ENCODE data around the gene MEX3D.
"Not testable (repeated sequence)": the region's sequence is repeated elsewhere in the genome, so short reads cannot be mapped to it uniquely, and the experiment has no call there.

MEX3D gene

GRCh38 chr19:1524287-1524971 lies 43.7 kb downstream of the MEX3D start:
- no peak overlapping the region for H3K4me3 ChIP-seq (ENCODE audit: control insufficient read depth, low read depth, low read length)
- TF ChIP-seq CTCF (IDR thresholded peaks at IDR 0.05; ENCODE audit: control insufficient read depth, insufficient read depth, low read depth, low read length, missing control alignments): no peak
- no peak for DNase-seq (ENCODE audit: low read depth)

GRCh38 chr19:1523412-1524286 lies 44.5 kb downstream of the MEX3D start, which contains the start of gene PLK5:
TSS of gene PLK5 (plus strand) at chr19:1524077. CDS start at chr19:1526997, 2,920 bp downstream.
- no peak for TF ChIP-seq CTCF (IDR thresholded peaks at IDR 0.05; ENCODE audit: control insufficient read depth, insufficient read depth, low read depth, low read length, missing control alignments)
- DNase-seq (ENCODE audit: low read depth): no peak
- H3K4me3 ChIP-seq (ENCODE audit: control insufficient read depth, low read depth, low read length): no peak within 1 kb of the TSS

GRCh38 chr19:1522838-1523237 lies 45.3 kb downstream of the MEX3D start:
- DNase-seq (ENCODE audit: low read depth): no peak
- no peak overlapping the region for H3K4me3 ChIP-seq (ENCODE audit: control insufficient read depth, low read depth, low read length)

GRCh38 chr19:1522061-1522460 lies 46.1 kb downstream of the MEX3D start:
- DNase-seq (ENCODE audit: low read depth): no peak
- no peak overlapping the region for H3K4me3 ChIP-seq (ENCODE audit: control insufficient read depth, low read depth, low read length)
- TF ChIP-seq CTCF (IDR thresholded peaks at IDR 0.05; ENCODE audit: control insufficient read depth, insufficient read depth, low read depth, low read length, missing control alignments): no peak

More at GRCh38 chr19:1522838-1523237, 45.3 kb downstream of the MEX3D start:
- TF ChIP-seq CTCF (IDR thresholded peaks at IDR 0.05; ENCODE audit: control insufficient read depth, insufficient read depth, low read depth, low read length, missing control alignments): no peak

GRCh38 chr19:1521636-1522035 lies 46.5 kb downstream of the MEX3D start:
- TF ChIP-seq CTCF (IDR thresholded peaks at IDR 0.05; ENCODE audit: control insufficient read depth, insufficient read depth, low read depth, low read length, missing control alignments): no peak
- no peak for DNase-seq (ENCODE audit: low read depth)
- H3K4me3 ChIP-seq (ENCODE audit: control insufficient read depth, low read depth, low read length): no peak overlapping the region

GRCh38 chr19:1520203-1520780 lies 47.8 kb downstream of the MEX3D start:
- H3K4me3 ChIP-seq (ENCODE audit: control insufficient read depth, low read depth, low read length): no peak overlapping the region
- DNase-seq (ENCODE audit: low read depth): no peak
- TF ChIP-seq CTCF (IDR thresholded peaks at IDR 0.05; ENCODE audit: control insufficient read depth, insufficient read depth, low read depth, low read length, missing control alignments): no peak

GRCh38 chr19:1519802-1520201 lies 48.3 kb downstream of the MEX3D start:
- not testable (repeated sequence) for DNase-seq (ENCODE audit: low read depth); H3K4me3 ChIP-seq (ENCODE audit: control insufficient read depth, low read depth, low read length)
